HCEC 1CT (cell line): Measurements from ENCODE around the gene EDDM3A.
"Not testable (repeated sequence)": the region's sequence is repeated elsewhere in the genome, so short reads cannot be mapped to it uniquely, and the experiment has no call there.

Experiments
- DNase-seq: peaks from one replicate; pipeline ENCODE4 v3.0.0-alpha.2; 2017

The EDDM3A gene, protein sequence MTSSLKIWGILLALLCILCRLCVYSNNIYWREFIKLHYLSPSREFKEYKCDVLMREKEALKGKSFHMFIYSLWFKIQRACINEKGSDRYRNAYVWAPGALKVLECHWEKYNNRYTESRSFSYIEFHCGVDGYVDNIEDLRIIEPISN

DNA sequence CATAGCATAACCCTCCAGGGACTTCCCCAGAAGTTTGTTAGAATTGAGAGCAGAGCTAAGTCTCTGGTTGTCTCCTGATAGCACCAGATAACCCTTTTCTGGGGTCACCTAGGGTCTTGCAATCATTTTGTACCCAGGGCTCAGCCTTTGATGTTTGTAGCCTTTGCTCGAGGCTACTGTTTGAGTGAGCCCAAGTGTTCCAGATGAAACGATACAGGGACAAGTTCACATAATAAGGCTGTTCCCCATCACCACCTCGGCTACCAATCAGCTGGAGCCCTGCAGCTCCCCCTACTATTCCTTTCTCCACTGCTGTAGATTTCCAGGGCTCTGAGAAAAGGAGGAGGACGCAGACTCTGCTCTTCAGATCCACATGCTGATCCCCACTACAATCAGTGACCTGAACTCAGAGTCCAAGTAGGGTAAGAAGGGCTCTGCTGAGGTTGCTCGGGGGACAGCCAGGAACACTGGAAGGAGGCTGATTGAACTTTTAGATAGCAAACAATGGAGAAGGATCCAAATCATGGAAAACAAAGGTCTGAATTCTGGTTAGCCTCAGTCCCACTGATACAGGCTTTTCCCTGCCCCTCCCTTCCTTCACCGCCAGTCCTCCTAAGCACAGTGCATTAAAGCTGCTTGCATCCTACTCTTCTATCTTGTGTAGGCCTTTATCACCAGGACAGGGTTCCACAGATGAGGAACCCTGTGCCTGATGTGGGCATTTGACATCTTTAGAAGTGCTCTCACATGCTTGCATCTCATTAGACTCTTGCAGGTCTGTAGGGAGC lies at the start of gene EDDM3A:
Gene EDDM3A (plus strand): TSS at position 317 of the 788 bp plus-strand sequence. CDS start 1,694 bp downstream, outside the sequence.
- no peak for DNase-seq

DNA sequence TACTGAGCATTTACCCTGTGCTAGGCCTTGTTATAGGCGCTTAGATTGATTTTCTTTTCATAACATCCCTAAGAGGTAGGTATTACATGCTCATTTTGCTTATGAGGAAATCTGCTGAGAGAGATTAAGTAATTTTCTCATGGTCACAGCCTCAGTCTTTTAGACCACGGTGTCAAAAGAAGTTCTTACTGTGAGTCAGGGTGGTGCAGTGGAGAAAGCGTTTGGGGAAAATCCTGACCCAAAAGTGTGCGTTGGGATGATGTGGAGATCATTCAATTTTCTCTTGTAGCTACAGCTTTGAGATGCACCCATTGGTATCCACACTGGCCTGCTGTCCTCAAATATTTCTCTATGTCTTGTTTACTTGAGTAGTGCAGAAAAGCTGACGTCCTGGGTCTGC lies 48.9 kb upstream of the EDDM3A start:
- no peak for DNase-seq

DNA sequence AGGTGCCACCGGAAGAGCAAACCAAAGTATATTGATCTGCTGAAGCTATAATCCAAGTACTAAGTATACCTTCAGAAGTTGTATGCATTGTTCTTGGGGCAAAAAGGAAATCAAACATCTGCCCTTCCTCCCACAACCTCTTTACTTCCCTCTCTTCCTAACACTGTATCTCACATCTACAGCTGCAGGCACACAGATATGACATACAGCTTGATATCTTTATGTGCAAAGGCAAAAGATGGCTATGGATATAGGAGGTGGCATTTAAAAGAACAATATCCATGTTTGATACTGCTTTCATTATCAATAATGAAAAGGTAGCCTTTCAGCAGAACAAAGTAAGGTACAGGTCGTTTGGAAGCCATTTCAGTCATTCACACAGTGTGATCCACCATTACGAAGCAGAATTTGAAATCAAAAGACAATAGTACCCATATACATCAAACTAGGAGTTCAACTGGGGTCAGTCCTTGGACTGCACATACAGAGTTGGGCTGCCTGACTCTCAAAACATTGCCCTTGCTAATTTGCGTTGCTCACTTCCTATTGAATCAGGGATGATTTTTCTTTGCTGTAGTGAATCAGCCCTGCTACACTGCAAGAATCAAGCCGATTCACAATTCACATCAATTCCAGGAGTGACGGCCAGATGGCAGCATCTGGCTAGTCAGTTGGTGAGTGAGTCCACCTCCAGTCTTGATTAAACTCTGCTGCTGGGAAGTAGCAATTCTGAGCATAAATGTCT lies 48.2 kb upstream of the EDDM3A start:
- DNase-seq = peak; percentile 60

DNA sequence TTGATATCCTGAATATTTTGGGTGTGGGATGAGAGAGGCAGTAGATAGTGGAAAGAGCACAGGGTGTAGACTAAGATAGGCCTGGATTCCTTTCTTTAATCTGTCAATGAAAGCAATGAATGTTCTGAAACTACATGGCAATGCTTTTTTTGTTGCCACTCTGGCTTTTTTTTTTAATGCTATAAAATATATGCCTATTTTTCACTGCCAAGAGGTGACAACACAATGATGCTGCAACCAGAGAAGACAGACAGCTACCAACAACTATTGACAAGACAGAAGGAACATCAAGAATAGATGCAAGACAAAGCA lies 47.7 kb upstream of the EDDM3A start:
- no peak for DNase-seq

DNA sequence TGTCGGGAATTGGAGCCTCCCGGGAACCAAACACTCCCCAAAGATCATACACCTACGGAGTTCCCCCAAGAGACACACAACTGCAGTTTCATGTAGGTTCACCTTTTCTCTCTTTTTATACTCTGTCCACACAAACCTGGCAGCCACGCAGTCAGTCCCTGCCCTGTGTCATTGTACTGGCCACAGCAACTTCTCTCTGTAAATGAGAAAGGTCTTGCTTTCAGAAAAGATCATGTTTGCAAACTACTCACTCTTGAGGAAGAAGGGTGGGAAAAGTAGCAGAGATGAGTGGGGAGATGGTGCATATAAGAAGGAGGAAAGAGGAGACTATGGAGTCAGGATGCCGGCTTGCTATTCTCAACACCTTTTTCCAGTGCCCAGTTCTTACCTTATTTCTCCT lies 46.8 kb upstream of the EDDM3A start:
- no peak for DNase-seq

DNA sequence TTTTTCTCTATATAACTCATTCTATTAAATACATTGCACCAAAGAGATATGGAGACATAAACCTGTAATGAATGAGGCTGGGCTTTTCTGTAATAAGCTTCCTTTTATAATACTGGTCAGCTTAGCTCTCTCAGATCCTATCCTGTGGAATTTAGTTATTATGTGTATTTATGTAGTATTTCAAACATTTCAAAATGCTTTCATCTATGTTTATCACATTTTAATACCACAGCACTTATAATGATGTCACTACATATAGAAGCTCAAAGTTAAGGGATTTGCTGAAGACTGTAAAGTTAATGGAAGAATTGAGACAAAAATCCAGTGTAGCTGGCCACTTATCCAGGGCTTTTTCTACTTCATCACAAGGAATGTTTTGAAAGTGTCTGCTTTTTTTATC lies 45.8 kb upstream of the EDDM3A start:
- DNase-seq = no peak

DNA sequence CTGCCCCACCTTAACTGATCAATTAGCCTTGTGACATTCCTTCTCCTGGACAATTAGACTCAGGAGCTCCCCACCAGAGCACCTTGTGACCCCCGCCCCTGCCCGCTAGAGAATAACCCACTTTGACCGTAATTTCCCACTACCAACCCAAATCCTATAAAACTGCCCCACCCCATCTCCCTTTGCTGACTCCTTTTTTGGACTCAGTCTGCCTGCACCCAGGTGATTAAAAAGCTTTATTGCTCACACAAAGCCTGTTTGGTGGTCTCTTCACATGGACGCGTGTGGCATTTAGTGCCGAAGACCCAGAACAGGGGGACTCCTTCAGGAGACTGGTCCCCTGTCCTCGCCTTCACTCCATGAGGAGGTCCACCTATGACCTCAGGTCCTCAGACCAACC lies 44.7 kb upstream of the EDDM3A start:
- DNase-seq = not testable (repeated sequence)

DNA sequence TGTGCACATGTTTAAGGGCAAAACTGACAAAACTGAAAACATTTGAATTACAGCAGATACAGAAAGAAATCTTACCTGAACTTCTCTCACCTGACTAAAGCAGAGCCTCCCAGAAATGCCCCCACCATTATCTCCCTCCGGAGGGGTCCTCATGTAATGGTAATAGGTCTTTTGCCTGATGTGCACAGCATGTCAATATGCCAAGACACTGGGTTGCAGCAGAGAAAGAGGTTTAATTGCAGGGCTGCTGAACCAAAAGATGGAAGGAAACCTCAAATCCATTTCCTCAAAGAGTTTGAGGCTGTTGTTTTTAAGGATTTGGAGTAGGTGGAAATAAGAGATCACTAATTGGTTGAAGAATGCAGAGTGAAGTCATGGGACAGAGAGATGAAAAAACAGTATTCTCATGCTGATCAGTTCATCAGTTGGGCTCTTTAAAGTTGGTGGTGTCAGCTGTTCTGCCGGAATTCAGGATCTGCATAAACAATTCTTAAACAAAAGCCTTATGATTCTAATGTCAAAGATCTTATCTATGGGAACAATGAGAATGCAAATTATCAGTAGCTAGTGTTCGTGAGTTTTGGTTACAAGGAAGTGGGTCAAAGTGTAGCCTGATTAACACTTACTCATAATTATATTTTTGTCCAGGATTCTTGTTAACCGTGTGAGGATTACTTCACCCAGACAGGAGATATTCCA lies 38.9 kb upstream of the EDDM3A start:
- no peak for DNase-seq

DNA sequence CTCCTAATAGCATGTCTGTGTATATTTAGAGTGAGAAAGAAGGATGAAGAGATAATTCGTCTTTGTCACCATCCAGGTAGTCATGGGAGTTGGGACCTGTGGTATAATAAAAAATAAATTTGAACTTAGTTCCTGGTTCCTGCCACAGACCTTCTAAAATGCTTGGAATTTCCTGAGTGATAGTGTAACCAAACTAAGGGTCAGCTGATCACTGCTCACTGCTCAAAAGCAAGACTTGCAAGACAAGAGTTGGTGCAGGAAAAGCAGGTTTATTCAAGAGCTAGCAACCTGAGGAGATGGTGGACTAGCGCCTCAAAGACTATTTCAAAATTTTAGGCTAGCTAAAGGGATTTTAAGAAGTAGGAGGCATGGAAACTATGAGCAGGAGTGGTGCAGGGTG lies 38.1 kb upstream of the EDDM3A start:
- DNase-seq = no peak

DNA sequence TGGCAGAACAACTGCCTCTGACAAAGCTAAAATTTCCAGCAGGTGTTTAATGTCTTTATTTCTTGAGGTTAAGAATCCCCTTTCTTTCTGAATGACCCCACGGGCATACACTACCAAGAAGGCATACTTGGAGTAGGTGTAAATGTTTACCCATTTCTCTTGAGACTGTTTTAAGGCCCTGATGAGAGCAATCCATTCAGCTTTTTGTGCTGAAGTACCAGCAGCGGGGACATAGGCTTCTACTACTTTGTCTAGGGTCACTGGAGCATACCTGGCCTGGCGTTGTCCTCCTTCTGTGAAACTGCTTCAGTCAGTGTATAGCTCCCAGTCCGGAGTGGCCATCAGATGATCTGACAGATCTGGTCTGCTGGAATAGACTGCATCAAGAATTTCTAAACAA lies 34.4 kb upstream of the EDDM3A start:
- no peak for DNase-seq

DNA sequence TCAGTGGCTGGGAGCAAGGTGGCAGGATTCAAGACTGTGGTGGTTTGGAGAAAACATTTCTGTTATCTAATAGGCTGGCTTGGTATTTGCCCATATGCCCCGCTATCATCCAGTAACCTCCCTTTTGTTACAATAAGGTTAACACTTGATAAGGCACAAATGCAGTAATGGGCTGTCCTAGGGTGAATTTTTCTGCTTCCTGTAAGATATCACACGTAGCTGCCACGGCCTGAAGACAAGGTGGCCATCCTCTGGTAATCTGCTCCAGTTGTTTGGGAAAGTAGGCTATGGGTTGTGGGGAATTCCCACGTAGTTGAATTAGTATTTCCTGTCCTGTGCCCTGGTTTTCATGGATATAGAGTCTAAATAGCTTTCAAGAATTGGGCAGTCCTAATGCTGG lies 34.0 kb upstream of the EDDM3A start:
- DNase-seq = no peak

DNA sequence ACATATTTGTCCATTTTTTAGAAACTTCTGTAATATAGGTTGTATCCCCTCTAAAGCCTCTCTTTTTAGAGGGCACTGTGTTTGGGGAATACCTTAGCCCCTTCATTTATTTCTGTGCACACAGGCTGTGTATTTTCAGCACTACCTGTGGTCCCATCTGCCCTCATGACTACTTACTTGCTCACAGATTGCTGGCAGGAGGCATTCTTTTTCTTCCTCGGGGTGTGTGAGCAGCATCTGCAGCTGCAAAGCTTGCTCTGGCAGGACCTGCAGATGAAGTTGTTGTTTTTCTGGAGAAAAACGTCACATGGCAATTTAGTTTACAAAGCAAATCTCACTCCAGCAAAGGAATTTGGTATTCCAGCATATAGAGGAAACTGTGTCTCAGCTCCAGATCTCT lies 32.8 kb upstream of the EDDM3A start:
- no peak for DNase-seq

DNA sequence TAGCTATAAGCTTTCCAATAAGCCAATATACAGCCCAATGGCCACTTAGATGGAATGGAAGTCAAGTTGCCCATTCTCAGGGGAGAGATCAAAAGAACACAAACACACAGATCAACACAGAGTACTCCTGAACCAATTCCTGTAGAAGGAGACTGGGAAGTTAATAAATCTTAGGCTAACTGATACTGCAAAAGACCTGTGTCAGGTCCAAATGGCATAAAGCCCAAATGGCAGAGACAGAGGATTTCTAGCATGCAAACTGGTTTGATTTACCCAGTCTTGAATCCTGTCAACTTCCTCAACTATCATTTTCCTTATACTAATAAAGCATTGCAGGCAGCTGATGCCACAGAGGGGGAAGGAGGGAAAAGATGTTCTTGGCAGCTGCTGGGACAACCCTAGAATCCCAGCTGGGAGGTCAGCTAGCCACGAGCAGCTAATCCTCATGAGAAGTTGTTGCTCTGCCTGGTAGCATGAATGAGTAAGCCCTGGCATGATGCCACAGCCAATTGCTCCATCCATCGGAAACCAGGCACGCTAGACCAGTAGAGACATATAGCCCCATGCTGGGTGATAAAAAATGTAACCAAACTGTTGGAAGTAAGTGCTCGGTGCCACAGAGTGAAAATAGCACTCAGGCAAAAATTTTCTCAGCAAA lies 31.0 kb upstream of the EDDM3A start:
- DNase-seq = peak; percentile 63

DNA sequence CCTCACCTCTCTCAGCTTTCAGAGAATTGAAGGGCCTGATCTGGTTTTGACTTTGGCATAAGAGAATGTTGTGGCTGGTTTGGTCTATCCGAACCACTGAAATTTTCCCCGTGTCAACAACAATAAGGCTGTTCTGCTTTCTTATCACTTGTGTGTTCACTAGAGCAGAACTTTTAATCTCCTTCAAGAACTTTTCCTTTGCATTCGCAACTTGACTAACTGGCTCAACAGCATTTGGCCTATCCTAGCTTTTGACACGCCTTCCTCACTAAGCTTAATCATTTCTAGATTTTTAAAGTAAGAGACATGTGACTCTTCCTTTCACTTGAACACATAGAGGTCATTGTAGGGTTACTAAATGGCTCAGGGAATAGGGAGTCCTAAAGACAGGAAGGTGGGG lies 25.9 kb upstream of the EDDM3A start:
- DNase-seq = no peak

DNA sequence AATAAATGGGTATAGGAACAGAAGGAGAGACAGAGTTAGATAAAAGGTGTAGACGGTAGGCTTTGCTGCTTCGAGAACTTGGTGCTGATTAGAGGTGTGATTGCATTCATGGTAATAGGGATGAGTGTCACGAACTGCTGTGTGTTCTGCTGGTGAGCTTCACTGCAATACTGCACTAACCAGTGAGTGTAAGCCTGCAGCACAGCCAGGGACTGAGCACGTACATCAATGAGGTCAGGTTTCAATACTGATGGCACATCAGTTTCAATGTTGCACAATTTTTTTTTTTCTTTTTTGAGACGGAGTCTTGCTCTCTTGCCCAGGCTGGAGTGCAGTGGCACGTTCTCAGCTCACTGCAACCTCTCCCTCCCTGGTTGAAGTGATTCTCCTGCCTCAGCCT lies 24.9 kb upstream of the EDDM3A start:
- DNase-seq = no peak

DNA sequence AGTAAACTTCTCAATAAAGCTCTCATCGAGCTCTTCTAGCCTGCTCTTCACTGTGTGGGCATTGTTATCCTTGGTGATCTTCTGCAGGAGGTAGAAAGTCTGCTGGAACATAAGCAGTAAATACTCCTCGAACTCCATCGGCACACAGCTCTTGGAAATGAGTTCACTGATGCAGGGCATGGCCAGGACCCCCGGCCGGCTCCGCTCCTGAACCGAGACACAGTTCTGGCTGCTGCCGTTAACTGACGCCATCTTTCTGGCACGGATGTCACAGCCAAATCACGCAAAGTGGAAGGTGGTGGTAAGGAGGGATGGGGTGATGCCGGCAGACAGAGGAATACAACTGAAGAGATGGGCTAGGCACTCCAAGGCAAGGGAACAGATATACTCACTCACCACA lies 23.7 kb upstream of the EDDM3A start:
- DNase-seq = no peak

DNA sequence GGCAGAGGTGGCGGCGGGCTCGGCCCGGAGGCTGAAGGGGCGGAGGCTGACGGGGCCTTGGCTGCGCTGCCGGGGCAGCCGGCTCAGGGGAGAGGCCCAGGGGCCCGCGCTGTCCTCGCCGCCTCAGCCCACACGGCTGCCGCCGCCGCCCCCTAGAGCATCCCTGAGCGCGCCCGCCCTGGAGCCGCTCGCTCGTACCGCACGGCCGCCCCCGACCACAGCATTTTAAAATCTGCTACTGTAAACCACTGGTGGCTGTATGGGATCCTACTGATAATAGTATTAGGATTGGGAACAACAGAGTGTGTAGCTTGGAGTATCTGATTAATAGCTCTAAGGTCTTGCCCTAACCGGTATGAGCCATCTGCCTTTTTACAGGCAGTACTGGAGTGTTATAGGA lies 22.2 kb upstream of the EDDM3A start:
- no peak for DNase-seq

DNA sequence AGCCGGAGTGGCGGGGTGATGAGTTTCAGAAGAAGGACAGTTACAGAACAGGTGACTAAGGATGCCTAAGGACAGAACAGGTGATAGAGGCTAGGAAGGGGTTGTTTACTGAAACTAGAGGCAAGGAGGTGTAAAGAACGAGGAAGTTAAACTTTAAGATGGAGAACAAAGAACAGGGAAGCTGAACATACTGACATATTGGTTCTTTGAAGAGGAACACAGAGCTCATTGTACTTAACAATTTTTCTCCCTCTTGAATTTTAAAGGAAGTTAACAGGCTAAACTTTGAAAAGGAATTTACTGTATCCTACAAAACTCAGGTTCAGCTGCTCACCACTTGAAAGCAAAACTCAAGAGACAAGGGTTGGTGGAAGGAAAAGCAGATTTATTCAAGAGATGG lies 19.6 kb upstream of the EDDM3A start:
- DNase-seq = not testable (repeated sequence)

DNA sequence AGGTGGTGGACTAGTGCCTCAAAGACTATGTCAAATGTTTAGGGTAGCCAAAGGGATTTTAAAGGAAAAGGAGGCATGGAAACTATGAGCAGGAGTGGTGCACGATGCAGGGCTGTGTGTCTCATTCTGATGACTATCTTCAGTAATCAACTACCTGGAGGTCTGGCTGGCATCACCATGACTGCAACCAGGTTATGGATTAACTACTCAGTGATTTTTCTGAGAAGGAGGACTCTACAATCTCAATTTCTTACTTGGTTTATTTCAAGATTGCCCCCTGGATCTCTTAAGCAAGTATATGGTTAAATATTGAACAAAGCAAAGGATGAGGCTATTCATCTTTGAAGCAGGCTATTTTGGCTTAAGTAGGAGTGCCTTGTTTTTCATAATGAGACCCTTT lies 19.2 kb upstream of the EDDM3A start:
- no peak for DNase-seq

DNA sequence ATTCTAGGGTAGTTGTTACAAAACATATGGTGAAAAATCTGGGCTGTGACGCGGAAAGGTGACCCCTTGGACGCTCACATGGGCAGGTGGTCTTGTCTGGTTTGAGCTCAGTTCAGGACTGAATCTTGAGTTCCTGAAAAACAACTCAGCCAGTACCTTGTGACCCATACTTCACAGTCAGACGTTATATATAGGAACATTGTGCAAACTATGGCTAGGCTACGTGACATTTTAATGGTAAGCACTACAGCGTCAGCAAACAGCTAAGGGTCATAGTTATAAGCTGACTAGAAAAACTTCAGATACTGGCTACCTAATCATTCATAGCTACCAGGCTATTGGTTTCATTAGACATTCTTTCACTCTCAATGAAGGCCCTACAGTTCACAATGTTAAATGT lies 14.8 kb upstream of the EDDM3A start:
- no peak for DNase-seq

DNA sequence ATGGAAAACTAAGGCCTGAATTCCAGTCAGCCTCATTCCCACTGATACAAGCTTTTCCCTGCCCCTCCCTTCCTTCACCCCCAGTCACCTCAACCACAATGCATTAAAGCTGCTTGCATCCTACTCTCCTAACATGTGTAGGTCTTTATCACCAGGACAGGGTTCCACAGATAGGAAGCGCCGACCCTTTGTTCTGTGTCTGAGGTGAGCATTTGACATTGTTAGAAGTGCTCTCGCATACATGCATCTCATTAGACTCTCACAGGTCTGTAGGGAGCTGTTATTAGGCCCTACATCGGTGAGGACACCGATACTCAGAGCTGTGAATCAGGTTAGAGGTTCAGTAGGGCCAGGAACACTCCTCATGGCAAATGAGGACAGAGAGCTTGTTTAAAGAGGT lies 13.2 kb upstream of the EDDM3A start:
- no peak for DNase-seq

DNA sequence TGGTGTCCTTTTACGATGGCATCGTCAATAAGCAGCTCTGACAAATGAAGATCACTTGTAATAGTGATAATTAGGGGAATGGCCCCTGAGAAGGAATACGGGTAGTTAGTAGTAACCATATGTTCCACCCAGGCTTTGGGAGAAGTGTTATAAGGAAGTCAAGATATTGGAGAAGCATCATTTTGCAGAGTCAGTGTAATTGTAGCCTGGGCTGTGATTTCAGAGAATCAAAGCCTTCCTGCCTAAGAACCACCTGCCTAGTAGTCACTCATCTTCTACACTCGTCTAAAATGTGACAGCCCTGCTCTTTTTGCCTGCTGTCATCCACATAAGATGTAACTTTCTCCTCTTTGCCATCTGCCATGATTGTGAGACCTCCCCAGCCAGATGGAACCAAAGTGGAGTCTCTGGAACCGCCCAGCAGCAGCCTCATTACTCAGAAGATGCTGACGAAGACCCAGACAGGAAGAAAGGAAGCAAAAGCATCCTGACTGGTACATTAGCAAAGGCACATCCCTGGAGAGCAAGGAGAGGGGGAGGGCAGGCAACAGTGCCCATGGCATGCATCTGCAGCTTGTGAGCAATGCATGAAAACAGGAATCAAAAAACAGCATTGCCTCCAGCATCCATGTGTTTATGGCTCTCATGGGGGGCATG lies 12.6 kb upstream of the EDDM3A start:
- DNase-seq = no peak
